Activated effector memory CD4-positive, alpha-beta T cell treated with Interleukin-2 at 50 U/mL for 16 hours (primary cell): ENCODE data around the gene TCHP.

Experiments
- DNase-seq: peaks from one replicate; pipeline ENCODE4 v3.0.0-alpha.2; 2020

Gene TCHP

DNA sequence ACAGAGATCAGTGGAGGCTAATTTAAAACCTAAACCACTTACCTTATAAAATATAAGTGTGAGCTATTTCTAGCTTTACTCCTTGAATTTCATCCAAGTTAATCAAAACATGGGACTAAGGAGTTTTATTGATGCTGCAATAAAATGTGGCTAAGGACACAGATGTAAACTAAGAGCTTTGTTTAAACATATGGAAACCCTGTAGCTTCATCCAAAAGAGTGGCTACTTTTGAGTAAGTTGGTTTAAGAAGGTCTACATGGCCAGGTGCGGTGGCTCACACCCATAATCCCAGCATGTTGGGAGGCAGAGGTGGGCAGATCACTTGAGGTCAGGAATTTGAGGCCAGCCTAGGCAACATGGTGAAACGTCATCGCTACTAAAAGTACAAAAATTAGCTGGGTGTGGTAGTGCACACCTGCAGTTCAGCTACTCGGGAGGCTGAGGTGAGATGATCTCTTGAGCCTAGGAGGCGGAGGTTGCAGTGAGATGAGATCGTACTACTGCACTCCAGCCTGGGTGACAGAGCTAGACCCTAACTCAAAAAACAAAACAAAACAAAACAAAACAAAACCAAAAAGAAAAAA, 40.4 kb downstream of the TCHP start:
- DNase-seq = no peak

DNA sequence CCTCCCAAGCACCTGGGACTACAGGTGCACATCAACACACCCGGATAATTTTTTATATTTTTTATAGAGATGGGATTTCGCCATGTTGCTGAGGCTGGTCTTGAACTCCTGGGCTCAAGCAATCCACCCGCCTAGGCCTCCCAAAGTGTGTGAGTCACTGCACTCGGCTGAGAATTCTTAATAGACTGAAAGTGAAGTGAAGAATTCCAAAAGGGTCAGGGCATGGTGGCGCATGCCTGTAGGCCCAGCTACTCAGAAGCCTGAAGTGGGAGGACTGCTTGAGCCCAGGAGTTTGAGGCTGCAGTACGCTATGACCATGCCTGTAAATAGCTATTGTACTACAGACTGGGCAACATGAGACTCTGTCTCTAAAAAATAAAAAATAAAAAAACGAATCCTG, 43.7 kb downstream of the TCHP start:
- DNase-seq = no peak

DNA sequence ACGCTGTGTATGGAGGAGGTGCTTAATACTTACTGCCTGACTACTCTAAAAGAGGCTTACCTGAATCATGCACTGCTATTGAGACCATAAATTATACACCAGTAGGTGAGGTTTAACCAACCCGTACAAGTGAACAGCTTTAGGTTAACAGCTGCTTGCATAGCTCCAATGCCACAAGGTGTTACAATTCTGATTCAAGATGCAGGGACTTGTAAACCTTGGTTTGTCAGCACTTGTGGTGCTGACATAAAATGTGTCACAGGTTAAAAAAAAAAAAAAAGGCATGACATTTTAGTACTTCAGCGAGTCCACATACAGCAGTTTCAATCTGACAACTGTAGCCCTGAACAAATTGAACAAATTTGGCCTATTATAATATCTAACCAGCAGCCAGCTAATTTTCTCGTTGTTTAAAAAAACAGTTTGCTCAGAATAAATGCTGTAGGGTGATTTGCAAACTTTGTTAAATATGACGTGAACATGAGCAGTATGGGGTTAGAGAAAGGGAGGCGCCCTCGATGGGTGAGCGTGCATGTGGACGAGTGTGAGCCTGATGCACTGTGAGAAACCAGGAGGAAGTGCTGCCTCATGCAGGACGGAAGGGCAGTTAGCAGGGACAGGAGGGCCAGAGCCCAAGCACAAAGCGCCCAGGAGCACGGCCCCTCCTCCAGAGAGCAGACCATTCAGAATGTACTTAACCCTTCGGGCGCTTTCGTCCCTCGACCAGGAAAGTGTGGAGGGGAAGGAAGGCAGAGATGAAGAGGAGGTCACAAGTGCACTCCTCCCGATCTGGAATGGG, 44.7 kb downstream of the TCHP start:
- DNase-seq = no peak

DNA sequence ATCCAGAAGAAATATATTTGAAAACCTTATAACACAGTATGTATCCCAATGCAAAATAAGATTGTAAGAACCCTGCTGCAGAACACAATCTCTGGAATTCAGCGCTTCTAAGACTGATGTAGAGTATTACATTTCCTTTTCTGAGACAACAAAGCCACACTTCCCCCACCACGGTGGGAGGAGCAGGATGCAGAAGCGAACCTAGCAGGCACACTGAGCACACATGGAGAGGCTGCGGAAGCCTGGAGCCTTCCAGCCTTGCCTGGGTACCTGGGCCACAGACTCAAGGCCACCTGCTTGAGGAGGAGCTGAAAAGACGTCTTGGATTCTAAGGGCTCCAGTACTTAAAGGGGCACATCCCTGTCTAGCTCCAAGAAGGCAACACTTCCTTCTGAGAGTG, 46.4 kb downstream of the TCHP start:
- DNase-seq = no peak

DNA sequence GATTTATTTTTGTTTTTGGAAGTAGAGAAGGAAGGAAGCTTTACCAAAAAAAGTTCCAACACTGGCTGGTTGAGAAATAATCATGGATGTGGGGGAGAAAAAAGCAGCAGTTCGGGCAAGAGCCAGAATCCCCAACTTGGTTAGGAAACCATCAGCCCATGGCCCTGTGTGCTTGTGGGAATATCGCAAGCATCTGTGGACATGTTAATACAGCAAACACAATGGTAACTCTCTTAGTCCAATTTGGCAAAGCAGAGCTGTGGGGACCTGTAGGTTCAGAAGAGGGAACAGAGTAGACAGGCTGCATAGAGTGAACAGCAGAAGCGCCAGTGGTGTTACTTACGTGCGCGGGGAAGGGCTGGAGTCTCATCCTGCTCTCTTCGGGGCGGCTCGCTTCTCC, 46.8 kb downstream of the TCHP start:
- DNase-seq = no peak

DNA sequence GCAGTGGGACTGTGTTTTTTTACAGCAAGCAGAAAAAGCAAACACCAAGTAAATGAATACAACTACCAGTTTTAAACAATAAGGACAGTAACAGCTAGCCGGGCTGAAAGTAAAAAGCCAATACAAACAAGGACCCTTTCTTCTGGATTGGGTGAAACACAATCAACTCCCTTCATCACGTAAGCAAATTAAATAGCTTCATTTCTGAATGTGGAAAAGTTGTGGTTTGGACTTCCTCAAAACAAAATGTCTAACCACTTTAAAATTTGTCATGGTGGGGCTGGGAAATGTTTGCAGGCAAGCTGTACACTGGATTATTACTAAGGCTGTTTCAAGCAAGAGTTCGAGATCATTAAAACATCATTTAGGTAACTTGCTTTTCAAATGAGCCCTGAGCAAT, 47.4 kb downstream of the TCHP start:
- no peak for DNase-seq

DNA sequence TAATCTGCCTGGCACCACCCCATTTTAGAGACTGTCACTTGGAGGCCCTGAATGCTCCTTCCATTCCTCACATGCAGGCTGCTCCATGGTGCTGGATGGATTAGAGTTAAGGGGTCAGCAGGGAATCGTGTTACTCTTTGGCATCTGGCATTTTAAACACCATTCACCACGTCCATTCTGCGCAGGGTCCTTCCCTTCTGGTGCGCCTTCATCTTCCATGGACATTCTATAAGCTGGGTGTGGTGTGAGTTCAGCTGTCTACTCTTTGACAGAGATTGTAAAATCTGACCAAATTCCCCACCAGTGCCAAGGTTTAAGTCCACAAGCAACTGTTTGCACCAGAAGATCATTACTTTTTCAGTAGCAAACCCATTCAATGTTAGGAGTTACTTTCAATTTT, 48.3 kb downstream of the TCHP start:
- no peak for DNase-seq

DNA sequence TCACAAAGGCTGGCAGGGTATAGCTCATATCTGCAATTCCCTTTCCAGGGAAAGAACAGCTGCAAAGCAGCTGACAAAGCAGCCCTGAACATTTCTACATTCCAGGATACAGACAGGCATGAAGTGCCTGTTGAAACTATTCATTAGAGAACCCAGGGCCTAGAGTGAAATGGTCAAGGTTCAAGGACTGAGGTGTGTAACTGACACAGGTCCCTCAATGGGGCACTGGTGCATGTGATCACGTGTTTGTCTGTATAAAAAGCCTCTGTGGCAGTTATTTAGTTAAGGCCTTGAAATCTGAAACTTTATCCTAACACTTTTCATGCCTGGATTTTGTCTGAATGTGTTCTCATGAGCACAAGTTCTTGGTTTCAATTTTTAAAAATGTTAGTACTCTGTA, 49.0 kb downstream of the TCHP start:
- no peak for DNase-seq

DNA sequence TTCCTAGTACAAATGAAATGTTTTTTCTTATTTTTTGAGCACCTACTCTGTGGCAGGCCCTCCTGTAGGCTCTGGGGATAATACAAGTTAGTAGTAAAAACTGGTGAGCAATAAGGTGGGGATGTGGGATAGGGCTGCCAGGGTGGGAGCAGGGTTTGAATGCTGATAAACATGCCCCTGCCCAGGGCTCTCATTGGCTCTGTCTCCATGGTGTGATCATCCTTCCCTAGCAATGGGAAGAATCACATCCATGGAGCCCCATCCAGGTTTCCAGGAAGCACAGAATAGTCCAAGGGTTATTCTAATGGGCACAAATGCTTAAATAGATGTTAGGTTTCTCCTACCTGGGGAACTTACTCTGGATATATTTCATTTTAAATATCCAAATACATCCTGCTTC, 50.6 kb downstream of the TCHP start:
- DNase-seq = no peak

DNA sequence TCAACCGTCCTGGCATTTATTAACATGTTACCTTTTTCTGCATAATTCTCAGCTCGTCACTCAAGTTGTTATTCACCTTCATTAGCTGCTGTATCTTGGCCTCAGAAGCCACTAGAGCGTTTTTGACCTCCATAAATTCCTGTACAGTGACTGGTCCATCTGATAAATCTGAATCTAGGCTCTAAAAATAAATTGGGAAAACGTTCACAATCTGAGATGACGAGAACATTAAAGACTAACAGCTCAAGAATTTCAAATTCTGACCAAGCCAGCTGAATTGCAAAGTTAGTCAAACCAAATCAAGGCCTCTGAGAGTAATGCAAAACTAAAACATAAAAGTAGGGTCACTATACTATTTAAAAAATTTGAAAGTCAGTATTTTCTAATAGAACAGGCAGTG, 51.1 kb downstream of the TCHP start:
- DNase-seq = no peak

DNA sequence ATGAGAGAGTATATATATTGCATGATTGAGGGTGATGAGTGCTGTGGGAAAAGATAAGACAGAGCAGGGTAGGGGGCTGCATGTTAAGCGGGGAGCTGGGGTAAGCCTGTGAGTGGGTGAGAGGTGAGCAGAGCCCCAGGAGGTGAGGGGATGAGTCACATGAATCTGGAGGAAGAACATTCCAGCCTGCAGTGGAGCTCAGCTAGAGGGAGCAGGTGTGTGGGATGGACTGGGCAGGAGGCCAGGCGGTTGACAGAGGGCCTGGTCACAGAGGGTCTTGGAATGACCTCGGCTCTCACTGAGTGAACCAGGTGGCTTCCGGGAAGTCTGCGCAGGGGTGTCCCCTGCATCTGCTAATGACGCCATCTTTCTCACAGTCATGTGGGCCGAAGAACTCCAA, 51.7 kb downstream of the TCHP start:
- DNase-seq = no peak

DNA sequence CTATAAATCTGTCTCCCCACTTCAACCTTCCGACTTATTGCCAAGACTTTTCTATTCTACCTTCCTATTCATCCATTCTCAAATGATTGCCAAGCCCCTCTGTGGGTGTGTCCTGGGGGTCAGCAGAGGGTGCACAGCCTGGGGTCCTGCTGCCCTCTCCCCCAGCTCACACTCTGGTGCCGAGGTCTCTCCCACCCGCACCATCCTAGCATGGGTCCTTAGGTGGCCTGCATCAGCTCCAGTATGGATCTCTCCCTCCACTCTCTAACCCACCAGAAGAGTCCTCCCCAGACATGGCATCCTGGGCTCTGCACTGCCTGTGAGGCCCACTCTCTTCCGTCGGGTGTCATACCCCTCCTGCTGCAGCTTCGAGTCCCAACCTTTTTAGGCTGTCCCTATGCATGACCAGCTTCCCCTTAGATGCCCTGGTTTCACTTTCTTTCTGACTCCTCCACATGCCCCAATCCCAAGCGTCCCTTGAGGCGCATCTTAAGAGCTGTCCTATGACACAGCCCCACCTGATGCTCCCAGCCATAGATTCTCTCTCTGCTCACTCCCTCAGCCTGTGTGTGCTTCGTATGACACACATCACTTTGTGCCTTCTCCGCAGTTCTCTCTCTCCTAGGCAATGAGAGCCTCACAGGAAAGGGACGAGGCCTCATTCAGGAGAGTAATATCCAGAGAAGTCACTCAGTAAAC, 52.2 kb downstream of the TCHP start:
- no peak for DNase-seq

DNA sequence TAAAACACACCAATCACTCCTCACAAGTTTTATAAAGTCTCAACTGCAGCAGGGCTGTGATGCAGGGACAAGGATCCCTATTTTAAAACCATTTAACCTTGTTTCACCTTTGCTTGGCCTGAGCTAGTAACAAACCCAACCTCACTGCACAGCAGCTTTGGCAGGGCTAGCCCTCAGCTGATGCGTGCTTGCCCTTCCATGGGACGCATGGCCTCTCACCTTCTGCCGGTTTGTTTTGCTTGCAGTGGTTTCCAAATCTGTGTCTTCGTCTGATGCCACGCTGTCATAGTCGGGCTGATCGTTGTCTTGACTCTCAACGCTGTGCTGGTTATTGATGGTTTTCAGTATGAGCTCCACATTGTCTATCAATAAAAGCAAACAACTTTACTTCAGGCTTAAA, 52.8 kb downstream of the TCHP start:
- DNase-seq = no peak

DNA sequence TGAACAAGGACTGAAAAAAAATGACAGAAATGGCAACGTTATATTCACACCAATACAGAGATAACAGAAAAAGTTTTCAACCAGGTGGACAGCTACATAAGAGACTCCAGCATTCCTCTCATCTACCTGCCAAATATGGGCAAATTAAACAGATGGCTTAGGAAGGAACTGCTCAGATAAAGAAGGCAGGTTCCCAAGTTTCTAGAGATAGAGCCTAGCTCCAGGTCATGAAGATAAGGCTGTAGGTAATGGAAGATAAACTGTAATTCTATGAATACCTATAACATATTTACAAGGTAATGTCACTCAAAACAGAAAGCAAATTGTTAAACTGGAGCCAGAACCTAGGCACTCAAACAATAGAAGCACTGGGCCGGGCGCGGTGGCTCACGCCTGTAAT, 53.6 kb downstream of the TCHP start:
- DNase-seq = no peak

DNA sequence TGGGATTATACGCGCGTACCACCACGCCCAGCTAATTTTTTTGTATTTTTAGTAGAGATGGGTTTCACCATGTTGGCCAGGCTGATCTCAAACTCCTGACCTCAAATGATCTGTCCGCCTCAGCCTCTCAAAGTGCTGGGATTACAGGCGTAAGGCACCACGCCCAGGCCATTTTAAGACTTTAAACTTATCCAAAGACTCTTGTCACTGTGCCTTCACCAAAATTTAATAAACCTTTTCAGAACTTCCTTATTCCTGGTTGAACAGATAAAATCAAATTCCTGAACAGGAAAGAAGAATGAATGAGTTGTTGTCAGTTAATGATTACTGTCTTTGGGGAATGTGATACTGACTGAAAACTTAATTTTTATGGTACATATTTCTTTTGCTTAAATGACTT, 58.3 kb downstream of the TCHP start:
- DNase-seq = no peak

DNA sequence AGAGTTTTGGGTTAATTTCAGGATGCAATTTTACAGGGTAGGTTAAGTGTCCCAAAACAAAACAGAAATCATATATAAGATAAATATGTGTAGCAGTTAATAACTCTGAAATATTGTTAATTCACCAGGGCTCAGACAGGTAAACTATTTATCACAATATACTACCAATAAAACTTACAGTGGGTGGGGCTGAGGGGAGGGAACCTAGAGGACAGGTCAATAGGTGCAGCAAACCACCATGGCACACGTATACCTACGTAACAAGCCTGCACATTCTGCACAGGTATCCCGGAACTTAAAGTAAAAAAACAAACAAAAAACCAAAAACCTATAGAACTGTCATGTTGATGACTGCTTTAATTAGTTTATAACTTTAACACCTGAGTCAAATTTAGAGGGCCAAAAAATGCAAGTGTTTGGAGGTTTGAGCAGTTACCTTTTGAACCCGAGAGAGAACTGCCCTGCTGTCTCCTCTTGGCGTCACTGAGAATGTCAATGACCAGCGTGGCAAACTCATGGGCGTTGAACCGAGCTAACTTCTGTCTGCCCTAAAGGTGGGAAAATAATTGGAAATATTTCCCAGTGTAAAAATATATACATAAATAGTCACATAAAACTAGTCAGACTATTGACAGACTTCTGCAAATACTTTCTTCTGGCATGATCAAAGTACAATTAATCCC, 59.5 kb downstream of the TCHP start:
- no peak for DNase-seq

DNA sequence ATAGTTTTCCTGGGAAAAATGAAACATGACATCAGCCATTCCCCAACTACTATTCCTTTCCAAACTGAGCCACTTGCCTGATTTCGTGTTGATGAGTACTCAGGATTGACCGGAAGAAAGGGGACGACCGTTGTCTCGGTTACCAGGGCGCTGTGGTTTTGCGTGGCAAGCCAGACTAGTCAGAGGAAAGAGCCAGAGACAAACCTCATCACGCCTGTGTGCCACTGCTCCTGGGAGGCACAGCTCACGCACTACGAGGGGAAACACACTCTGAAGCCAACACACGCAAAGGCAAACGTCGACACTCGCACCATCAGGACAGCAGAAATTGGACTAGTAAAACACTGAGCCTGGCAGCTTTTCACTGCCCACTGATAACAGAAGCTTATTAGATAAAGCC, 61.1 kb downstream of the TCHP start:
- DNase-seq = no peak

DNA sequence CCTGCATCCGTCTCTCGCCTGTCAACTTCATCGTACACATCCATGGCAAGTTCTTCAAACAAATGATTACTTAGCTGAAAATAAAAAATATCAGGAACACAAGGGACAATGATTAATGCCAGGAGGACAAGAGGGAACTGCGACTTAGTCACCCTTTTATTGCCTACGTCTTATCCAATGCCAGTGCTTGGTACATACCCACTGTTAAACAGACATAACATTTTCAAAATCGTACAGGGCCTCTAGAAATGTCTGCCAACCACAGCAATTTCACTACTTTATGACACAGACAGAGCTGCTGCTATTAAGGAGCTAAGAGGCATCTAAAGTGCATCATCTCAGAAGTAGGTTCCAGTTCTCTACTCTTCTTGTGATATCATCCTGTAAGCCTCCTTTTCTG, 61.5 kb downstream of the TCHP start:
- DNase-seq = no peak

DNA sequence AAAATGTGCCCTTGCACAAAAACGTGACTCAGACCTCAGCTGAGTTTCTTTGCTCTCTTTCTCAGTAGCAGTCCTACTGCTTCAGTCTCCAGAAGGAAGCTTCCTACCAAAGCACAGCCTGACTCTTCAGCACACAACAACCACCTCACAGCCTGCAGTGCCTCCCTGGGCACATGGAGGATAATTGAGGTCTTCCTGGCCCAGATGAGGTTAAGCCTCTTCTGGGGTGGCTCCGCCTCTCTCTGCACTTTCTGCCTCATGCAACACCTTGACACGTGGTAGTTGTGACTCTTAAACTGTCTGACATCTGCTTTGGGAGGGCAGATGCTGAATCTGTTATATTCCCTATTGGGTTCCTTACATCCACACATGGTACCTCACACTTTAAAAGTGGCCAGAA, 62.3 kb downstream of the TCHP start:
- no peak for DNase-seq

DNA sequence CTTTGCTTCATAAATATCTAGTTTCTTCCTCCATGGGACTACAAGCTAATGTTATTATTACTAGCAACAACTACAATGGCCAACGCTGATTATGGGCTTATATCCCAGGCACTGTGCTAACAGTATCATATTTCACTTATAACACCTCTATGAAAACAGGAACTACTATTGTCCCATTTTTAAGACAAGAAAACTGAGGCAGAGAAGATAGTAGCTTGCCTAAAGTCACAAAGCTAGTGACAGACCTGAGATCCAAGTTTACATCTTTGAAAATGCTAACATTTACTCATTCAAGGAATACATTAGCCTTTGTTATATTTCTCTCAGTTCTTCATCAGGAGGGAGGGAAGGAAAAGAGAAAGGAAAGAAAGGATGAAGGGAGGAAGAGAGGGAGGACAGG, 63.3 kb downstream of the TCHP start:
- no peak for DNase-seq

DNA sequence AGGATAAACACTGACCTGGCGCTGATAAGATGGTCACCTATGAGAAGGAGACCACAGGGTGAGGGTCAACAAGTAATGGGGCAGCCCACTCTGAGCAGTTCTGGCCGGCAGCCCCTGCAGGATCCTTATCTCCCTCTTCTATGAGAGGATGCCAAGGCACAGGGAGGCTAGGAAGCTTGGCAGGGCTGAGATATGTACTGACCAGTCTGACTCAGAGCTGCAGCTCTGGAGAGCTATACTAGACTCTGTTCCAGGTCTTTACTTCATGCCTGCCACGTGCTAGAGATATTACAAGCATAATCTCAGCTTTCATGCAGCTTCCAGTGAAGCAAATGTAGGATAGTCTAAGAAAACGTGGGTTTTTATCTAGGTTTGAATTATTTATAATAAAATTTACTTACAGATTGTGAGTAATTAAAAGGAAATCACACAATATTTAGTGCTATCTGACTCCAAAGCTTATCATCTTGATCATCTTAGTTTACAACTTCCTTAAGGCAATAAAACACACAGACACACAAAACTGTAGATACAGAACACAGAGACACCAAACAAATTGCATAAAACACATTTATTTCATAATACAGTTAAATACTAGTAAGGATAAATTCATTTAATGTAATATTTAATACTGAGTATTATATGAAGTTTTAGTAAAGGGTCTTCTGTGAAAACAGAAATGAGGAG, 63.8 kb downstream of the TCHP start:
- DNase-seq = no peak

DNA sequence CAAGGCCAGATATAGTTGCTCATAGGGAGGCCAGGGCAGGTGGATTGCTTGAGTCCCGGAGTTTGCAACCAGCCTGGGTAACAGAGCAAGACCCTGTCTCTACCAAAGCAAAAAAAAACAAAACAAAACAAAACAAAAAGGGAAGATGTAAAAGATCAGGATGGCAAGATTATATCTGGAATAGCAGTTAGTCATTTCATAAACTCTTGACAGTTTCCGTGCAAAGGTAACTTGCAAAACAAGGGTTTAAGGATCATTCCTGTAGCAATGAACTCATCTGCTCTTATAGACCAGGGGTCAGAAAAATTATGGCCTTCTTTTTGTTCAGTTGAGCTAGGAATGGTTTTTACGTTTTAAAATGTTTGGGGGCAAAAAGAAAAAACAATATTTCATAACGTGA, 66.5 kb downstream of the TCHP start:
- no peak for DNase-seq

DNA sequence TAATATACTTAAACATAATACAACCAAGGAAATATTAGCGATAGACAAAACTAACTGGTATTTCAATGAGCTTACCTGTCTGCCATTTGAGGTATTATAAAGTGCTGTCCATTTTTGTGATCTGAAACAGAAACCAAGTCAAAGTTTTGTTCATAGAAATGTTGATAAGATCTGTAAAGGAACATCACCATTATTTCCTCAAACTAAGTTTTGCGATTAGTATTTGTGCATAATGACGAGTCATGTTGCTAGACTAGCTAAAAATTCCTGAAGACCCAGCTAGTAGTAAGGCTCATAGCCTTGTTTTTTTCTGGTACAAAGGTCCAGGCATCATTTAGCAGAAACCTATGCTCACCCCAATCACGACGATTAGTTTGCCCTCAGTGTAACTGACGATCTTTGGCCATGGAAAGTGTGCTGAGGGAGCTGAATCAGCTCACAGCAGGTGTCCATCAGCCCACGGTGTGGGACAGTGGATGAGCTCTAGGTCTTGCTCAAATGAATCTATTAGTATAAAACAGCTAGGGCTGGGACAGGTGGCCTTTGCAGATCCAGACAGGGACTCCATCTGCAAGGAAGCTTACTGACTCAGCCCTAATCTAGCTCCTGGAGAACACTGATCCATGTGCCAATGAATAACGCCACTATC, 67.4 kb downstream of the TCHP start:
- no peak for DNase-seq
